Spinal cord (tissue), 10 donors: ENCODE measurements around the gene RPS6KA4. TPM values are rescaled to one million over a fixed set of nuclear protein-coding genes. Genes with fewer than 3 reads are reported as not detected.

Source experiments
- DNase-seq, 6 donors: peaks; one replicate each; pipeline versions ENCODE4 v3.0.0 to v3.0.0-alpha.2; 2013 to 2015; ENCODE audit warnings: low spot score in 6 of 6, low read depth in 4 of 6
- H3K27ac ChIP-seq: one replicate; pipeline ENCODE4 v1.5.1; 2013; ENCODE audit warnings: low read depth, low read length, control low read depth
- H3K27me3 ChIP-seq: one replicate; pipeline ENCODE4 v1.6.1; 2013; ENCODE audit warnings: low read length; ENCODE audit not compliant: control insufficient read depth, insufficient read depth
- H3K36me3 ChIP-seq: one replicate; pipeline ENCODE4 v1.6.1; 2013; ENCODE audit warnings: low read length; ENCODE audit not compliant: control insufficient read depth, insufficient read depth
- H3K4me1 ChIP-seq: one replicate; pipeline ENCODE4 v1.6.1; 2013; ENCODE audit warnings: low read length; ENCODE audit not compliant: control insufficient read depth, insufficient read depth
- H3K4me3 ChIP-seq: one replicate; pipeline ENCODE4 v1.5.1; 2013; ENCODE audit warnings: low read depth, low read length, control low read depth
- H3K9me3 ChIP-seq: one replicate; pipeline ENCODE4 v1.6.1; 2013; ENCODE audit warnings: low read length; ENCODE audit not compliant: control insufficient read depth, insufficient read depth
- WGBS: methylation state at CpG from one replicate; pipeline ENCODE4 v1.1.5; 2013; ENCODE audit warnings: missing lambda C conversion rate; ENCODE audit not compliant: insufficient coverage; 5-methylcytosine and 5-hydroxymethylcytosine counted together
- polyA plus RNA-seq, 2 donors: library from polyadenylated mRNA; unstranded; fragments of 120-200 nt; gene quantifications; one replicate each; pipeline ENCODE4 v1.2.1, GENCODE V29; 2013; ENCODE audit not compliant: insufficient read length in 2 of 2
- total RNA-seq, 2 donors: library from RNA; depleted of rRNA in 1 of 2; stranded (reverse); fragments of 120-200 nt in 1 of 2; fragments of >200 nt in 1 of 2; gene quantifications; one replicate each; pipeline versions ENCODE4 v1.2.3 to v1.2.4, GENCODE V29; 2013 to 2014
- donor health status: healthy.

The RPS6KA4 gene
- total and polyA plus RNA-seq, 4 donors = 11.3 to 27.2 (median 20.6) TPM

DNA sequence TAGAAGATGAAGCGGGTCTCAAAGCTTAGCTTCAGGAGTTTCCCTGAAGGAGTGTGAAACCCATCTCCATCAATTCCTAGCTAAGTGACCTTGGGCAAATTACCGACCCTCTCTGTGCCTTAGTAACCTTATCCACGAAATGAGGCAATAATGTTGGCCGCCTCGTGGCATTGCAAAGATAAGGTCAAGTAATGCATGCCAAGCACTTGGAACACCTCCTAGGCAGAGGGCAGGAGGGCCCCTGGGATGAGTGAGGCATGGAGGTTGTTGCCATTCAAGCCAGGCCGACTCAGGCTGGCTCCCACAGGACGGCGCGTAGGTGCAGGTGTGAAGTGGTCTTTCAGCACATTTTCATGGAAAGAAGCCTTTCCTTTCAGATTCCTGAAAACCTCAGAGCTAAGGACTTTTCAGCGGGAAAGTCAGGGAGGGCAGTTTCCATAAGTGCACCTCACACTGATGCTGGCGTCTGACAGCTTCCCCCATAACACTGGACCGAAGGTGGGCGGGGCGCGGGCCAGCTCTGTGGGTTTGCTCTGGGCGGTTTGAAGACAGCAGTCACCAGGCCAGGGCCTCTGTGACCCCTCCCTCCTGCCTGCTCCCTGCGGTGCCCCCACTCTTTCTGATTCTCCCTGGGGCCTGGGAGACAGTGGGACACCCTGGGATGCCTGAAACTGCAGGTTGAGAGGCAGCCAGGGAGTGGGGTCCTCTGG lies 25.2 kb downstream of the RPS6KA4 start:
- peaks cover 4% of the 10 kb centered on the region for H3K4me1 ChIP-seq
- H3K27me3 ChIP-seq = no peaks in the 10 kb centered on the region
- H3K4me3 ChIP-seq = no peak overlapping the region
- 60% methylated on average over 11 of the region's 17 CpGs for WGBS
- DNase-seq = no peak
- no peak overlapping the region for H3K27ac ChIP-seq
- no peaks in the 10 kb centered on the region for H3K9me3 ChIP-seq
- H3K36me3 ChIP-seq = no peaks in the 10 kb centered on the region

DNA sequence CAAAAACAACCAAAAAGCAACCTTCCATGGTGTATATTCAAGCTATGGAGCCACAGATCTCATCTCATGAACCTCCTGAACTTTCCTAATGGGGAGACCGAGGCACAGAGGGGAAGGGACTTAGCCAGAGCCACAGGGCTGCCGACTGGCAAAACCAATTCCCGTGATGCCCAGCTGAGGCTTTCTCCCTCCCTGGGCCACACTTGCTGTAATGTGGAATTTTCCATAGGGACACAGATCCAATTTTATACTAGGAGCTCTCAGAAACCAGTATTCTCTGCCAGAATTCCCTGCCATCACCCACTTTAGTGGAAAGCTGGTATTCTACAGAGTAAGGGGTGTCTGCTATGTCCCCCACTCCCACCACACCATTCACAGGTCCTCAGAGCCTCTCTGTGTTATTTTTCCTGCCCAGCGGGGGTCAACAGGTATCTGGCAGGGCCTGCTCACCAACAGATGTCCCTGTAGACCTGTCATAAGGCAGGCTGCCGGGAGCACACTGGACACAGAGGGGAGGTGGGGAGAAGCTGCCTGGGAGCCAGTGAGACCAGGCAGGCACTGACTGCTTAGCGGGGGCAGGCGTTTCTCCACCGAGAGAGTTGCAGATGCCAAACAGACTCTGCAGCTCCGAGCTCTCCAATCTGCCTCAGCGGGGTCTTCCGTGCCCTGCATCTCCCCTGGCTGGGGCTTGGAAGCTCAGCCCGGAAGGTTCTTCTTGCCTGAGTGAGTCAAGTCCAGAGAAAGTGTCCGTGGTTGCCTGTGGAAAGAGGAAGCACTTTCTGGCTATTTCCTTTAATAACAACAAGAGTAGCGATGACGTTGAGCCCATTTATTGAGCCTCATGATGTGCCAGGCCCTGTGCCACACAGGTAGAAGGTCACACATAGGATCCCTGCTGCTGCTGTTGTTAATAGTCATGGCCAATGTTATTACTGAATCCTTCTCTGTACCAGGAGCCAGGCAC lies 26.3 kb downstream of the RPS6KA4 start:
- WGBS = 54% methylated on average over 10 of the region's 15 CpGs
- DNase-seq = peak in 2 of 6 donors; percentile 27 to 39
- Histone ChIP-seq H3K36me3 (no peaks in the 10 kb centered on the region), H3K9me3 (no peaks in the 10 kb centered on the region), H3K27me3 (no peaks in the 10 kb centered on the region), H3K4me3 (no peak overlapping the region), H3K4me1 (peaks cover 4% of the 10 kb centered on the region), H3K27ac (no peak overlapping the region)

DNA sequence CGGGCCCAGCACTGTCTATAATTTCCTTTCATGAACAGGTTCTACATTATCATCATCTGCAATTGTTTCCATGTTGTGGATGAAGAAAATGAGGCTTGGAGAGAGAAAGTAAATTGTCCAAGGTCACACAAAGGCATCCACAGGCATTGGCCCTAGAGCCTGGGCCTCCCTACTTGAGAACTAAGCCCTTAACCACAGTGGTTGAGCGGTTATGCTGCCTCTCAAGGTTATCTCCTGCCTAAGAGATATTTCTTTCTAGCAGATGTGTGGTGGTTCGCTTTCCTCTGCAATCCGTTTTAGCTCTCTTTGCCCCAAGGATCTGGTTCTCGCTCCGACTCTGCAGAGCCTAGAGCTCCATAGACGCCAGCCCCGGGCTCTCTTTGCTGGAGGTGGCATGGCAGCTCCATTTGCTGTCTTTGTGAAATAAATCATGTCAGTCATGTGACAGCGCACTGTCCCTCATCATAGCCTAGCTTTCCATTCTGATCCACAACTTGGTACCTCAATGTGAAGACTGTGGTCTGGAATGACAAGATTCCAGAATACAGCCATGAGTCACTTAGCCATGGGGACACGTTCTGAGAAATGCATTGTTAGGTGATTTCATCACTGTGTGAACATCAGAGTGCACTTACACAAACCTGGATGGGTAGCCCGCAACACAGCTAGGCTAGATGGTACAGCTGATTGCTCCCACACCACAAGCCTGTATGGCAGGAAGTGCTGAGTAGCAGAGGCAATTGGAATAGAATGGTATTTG lies 27.2 kb downstream of the RPS6KA4 start:
- no peaks in the 10 kb centered on the region for H3K27me3 ChIP-seq
- 85% methylated on average over 8 of the region's 11 CpGs for WGBS
- H3K27ac ChIP-seq = no peak overlapping the region
- no peak for DNase-seq
- no peak overlapping the region for H3K4me3 ChIP-seq
- H3K36me3 ChIP-seq = no peaks in the 10 kb centered on the region
- H3K9me3 ChIP-seq = no peaks in the 10 kb centered on the region
- peaks cover 4% of the 10 kb centered on the region for H3K4me1 ChIP-seq

DNA sequence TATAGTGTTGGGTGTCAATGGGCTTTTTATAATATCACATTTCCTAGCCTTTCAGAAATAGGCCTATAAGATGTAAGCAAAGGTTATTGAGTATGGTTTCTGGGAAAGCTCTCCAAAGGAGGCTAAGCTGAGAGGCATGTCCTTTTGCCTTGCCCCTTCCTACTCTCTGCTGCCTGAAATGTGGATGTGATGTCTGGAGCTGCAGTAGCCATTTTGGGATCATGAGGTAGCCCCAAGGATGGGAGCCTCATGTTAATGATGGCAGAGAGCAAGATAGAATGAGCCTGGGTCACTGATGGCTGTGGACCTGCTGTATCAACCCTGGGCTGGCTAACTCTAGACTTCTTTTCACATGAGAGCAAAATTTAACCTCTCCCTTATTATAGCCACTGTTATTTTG lies 29.0 kb downstream of the RPS6KA4 start:
- no peak overlapping the region for H3K4me3 ChIP-seq
- H3K4me1 ChIP-seq = peaks cover 4% of the 10 kb centered on the region
- no peaks in the 10 kb centered on the region for H3K36me3 ChIP-seq
- no peaks in the 10 kb centered on the region for H3K27me3 ChIP-seq
- DNase-seq = no peak
- H3K27ac ChIP-seq = no peak overlapping the region
- H3K9me3 ChIP-seq = no peaks in the 10 kb centered on the region

- Histone ChIP-seq H3K27me3 (no peaks in the 10 kb centered on the region), H3K9me3 (no peaks in the 10 kb centered on the region), H3K4me1 (peaks cover 4% of the 10 kb centered on the region), H3K4me3 (no peak overlapping the region), H3K27ac (no peak overlapping the region), H3K36me3 (no peaks in the 10 kb centered on the region)
- WGBS = 65% methylated on average over 10 of the region's 10 CpGs
- no peak for DNase-seq
These were observed 29.9 kb downstream of the RPS6KA4 start for GRCh38 chr11:64388894-64389293.

DNA sequence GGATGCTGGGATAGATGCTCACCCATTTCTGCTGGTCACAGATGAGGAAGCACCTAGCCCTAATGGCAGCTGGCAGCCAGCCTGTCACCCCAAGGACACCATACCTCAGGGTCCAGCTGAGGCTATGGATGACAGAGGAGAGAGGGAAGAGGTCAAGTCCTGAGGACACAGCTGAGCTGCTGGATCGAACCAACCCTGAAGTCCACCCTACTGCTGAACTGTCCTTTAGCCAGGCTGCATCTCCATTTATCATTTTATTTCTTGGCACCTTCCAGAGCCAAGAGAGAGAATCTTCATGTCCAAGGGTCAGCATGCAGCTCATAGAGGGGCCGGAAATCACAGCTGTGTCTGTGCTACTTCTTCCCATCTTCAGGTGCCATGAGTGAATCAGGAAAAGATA lies 30.9 kb downstream of the RPS6KA4 start:
- Histone ChIP-seq H3K4me1 (peaks cover 4% of the 10 kb centered on the region), H3K9me3 (no peaks in the 10 kb centered on the region), H3K36me3 (no peaks in the 10 kb centered on the region), H3K27me3 (no peaks in the 10 kb centered on the region), H3K27ac (no peak overlapping the region), H3K4me3 (no peak overlapping the region)
- no peak for DNase-seq
- WGBS = no CpG with 5 or more reads among the region's 2 CpGs

DNA sequence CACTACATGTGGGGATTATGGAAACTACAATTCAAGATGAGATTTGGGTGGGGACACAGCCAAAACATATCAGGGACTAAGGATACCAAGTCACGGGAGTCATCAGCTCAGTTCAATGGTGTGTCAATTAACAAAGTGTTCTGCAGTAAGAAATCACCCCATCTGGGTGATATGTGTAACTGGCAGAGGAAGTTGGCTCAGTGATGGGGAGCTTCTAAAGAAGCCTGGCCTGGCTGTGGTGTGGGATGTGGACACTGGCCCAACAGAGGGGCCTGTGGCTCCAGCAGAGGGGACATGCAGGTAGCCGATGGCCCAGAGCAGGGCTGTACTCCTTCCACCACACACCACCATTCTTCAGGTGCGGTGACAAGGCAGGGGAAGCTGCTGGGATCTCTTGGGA lies 31.6 kb downstream of the RPS6KA4 start:
- WGBS = 90% methylated on average over 1 of the region's 3 CpGs
- Histone ChIP-seq H3K4me3 (no peak overlapping the region), H3K9me3 (no peaks in the 10 kb centered on the region), H3K27ac (no peak overlapping the region), H3K27me3 (no peaks in the 10 kb centered on the region), H3K36me3 (no peaks in the 10 kb centered on the region), H3K4me1 (peaks cover 2% of the 10 kb centered on the region)
- DNase-seq = no peak

DNA sequence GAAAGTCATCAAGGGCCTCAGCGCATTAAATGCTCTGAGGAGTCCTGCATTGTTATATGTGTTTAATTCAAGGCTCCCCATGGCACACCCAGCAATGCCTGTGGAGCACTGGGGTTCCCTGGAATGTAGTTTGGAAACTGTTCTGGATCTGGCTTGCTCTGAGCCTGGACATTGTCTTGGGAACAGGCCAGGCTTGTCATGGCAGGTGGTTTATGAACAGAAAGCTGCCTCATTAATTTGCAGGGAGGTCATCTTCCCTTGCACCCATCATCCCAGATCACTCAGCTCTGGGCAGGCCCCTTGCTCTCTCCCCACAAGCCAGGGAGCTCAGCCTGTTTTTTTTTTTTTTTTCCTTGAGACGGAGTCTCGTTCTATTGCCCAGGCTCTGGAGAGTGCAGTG lies 32.9 kb downstream of the RPS6KA4 start:
- H3K27ac ChIP-seq = no peak overlapping the region
- 85% methylated on average over 2 of the region's 3 CpGs for WGBS
- H3K9me3 ChIP-seq = no peaks in the 10 kb centered on the region
- H3K36me3 ChIP-seq = no peaks in the 10 kb centered on the region
- DNase-seq = no peak
- no peak overlapping the region for H3K4me3 ChIP-seq
- peaks cover 14% of the 10 kb centered on the region for H3K4me1 ChIP-seq
- no peaks in the 10 kb centered on the region for H3K27me3 ChIP-seq

DNA sequence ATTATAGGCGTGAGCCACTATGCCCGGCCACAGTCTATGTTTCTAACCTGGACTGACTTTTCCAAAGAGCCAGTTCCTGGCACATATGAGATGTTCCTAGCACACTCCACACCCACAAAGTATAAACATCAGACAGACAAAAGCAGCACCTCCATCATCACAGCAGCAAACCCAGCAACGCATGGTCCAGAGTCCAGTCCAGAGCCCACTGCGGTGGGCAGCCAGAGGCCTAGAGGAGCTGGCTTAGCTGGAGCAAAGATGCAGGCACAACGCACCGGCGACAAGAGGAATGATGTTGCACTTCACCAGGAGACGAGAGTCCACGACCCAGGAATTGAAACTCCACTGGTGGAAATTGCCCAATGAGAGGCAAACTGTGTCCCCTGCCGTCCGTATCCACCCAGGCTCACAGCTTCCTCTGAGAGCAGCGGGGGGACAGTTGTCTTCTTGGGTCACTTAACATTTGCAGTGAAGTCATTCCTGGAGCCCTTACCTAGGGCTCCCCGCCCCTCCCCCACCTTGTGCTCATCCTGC lies 36.6 kb downstream of the RPS6KA4 start:
- DNase-seq = no peak
- no peaks in the 10 kb centered on the region for H3K36me3 ChIP-seq
- H3K27ac ChIP-seq = no peak overlapping the region
- peaks cover 14% of the 10 kb centered on the region for H3K4me1 ChIP-seq
- 57% methylated on average over 13 of the region's 13 CpGs for WGBS
- H3K9me3 ChIP-seq = no peaks in the 10 kb centered on the region
- no peaks in the 10 kb centered on the region for H3K27me3 ChIP-seq
- no peak overlapping the region for H3K4me3 ChIP-seq
